MCF 10A (cell line): ENCODE data around the gene DYNC1LI1. TPM values are rescaled to one million over a fixed set of nuclear protein-coding genes. Genes with fewer than 3 reads are reported as not detected.
"Not testable (repeated sequence)": the region's sequence is repeated elsewhere in the genome, so short reads cannot be mapped to it uniquely, and the experiment has no call there.

ENCODE experiments used
- BruUV-seq: library from RNA; stranded (reverse); fragments of 400-500 nt; replicated peaks from 2 replicates; lab custom pipeline; 2021; lab: Mats Ljungman, UMichigan
- CTCF ChIA-PET: fragments of 300-600 bp; sonication (Branson Sonifier 250); formaldehyde crosslinking; extraction: SDS; loops from one replicate; lab custom pipeline; 2021; ENCODE audit warnings: antibody characterized with exemption, inconsistent platforms; lab: Yijun Ruan, JAX
- POLR2A ChIA-PET: fragments of 300-600, 350-650 bp; sonication (Branson Sonifier 250); formaldehyde crosslinking; extraction: SDS; loops from one replicate; lab custom pipeline; 2020; ENCODE audit warnings: antibody characterized with exemption, inconsistent platforms; lab: Yijun Ruan, JAX
- DNase-seq: peaks from one replicate; pipeline ENCODE4 v3.0.0-alpha.2; 2018; ENCODE audit not compliant: unreplicated experiment
- H3K27ac Mint-ChIP-seq: one replicate; pipeline ENCODE4 v1.8.0; 2022; ENCODE audit warnings: mild to moderate bottlenecking, low read depth, mixed read lengths; ENCODE audit not compliant: unreplicated experiment
- H3K27me3 Mint-ChIP-seq: one replicate; pipeline ENCODE4 v1.8.0; 2022; ENCODE audit warnings: mixed read lengths; ENCODE audit not compliant: insufficient read depth, unreplicated experiment
- H3K36me3 Mint-ChIP-seq: one replicate; pipeline ENCODE4 v1.8.0; 2022; ENCODE audit warnings: mild to moderate bottlenecking, moderate library complexity, mixed read lengths; ENCODE audit not compliant: insufficient read depth, unreplicated experiment
- H3K4me1 Mint-ChIP-seq: one replicate; pipeline ENCODE4 v1.8.0; 2022; ENCODE audit warnings: mixed read lengths; ENCODE audit not compliant: insufficient read depth, unreplicated experiment
- H3K4me3 Mint-ChIP-seq: one replicate; pipeline ENCODE4 v1.8.0; 2022; ENCODE audit warnings: mild to moderate bottlenecking, moderate library complexity, mixed read lengths; ENCODE audit not compliant: unreplicated experiment
- H3K9me3 Mint-ChIP-seq: one replicate; pipeline ENCODE4 v1.8.0; 2022; ENCODE audit warnings: mixed read lengths; ENCODE audit not compliant: unreplicated experiment
- intact Hi-C: fragments of 100-400 bp; cut with micrococcal nuclease; formaldehyde crosslinking; loops from 2 replicates; pipeline ENCODE4 v1.14.1; 2022
- total RNA-seq: library from RNA; stranded (reverse); gene quantifications from 2 replicates; pipeline ENCODE4 v1.2.3, GENCODE V29; 2022
- TF ChIP-seq, protein P1 (sequence below): fragments of 200-600 bp; IDR thresholded peaks from one replicate; pipeline ENCODE4 v1.8.0; 2022; ENCODE audit warnings: antibody characterized with exemption, mild to moderate bottlenecking; ENCODE audit not compliant: unreplicated experiment

Gene DYNC1LI1
- total RNA-seq, 1 experiment from 2014 or later = 47.6 TPM

- POLR2A ChIA-PET = interaction anchor here (0.6 to 0.9 kb wide), 2 partner anchors 16 to 47 kb away, joined by 3 read pairs; no protein-coding TSS in a partner anchor
- DNase-seq = no peak
- TF ChIP-seq, protein P1, sequence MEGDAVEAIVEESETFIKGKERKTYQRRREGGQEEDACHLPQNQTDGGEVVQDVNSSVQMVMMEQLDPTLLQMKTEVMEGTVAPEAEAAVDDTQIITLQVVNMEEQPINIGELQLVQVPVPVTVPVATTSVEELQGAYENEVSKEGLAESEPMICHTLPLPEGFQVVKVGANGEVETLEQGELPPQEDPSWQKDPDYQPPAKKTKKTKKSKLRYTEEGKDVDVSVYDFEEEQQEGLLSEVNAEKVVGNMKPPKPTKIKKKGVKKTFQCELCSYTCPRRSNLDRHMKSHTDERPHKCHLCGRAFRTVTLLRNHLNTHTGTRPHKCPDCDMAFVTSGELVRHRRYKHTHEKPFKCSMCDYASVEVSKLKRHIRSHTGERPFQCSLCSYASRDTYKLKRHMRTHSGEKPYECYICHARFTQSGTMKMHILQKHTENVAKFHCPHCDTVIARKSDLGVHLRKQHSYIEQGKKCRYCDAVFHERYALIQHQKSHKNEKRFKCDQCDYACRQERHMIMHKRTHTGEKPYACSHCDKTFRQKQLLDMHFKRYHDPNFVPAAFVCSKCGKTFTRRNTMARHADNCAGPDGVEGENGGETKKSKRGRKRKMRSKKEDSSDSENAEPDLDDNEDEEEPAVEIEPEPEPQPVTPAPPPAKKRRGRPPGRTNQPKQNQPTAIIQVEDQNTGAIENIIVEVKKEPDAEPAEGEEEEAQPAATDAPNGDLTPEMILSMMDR = no peak
- Mint-ChIP-seq H3K27me3 (no peaks in the 10 kb centered on the region), H3K27ac (no peak overlapping the region), H3K36me3 (no peaks in the 10 kb centered on the region), H3K9me3 (no peaks in the 10 kb centered on the region), H3K4me1 (peaks cover 6% of the 10 kb centered on the region), H3K4me3 (no peak overlapping the region)
- CTCF ChIA-PET = interaction anchor here (0.6 kb wide), 1 partner anchor 81 kb away, joined by 3 read pairs; no protein-coding TSS in a partner anchor
- no TSS peak for BruUV-seq
- intact Hi-C loops = no loop called here
Observed at GRCh38 chr3:32591186-32591585, 20.5 kb upstream of the DYNC1LI1 start.

DNA sequence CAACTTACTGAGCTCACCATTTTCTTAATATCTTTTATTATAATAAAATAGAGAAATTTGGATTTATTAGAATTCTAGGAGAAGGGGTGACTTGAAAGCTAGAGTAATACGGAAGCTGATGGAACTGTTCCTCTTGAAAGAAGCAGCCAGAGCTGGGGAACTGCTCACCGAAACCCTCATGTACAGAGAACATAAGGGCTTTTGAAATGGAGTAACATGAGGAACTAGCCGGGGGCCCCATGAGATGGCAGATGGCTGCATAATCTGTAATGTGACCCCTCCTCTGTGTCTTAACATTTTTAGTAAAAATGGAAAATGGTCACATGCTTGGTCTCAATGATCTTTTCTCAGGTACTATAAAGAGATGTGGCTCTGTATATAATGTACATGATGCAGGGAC is 15.7 kb upstream of the DYNC1LI1 start:
- Mint-ChIP-seq H3K36me3 (no peaks in the 10 kb centered on the region), H3K4me3 (no peak overlapping the region), H3K9me3 (no peaks in the 10 kb centered on the region), H3K27me3 (no peaks in the 10 kb centered on the region), H3K27ac (no peak overlapping the region), H3K4me1 (no peaks in the 10 kb centered on the region)
- BruUV-seq = no TSS peak
- ChIA-PET POLR2A (interaction anchor here (1.4 kb wide), 1 partner anchor 9 kb away, joined by 4 read pairs; no protein-coding TSS in a partner anchor), CTCF (interaction anchor here (1.3 kb wide), 1 partner anchor 76 kb away, joined by 4 read pairs; no protein-coding TSS in a partner anchor)
- no peak for DNase-seq
- intact Hi-C loops = no loop called here
- TF ChIP-seq, protein P1 = no peak

- H3K4me3 Mint-ChIP-seq = no peak overlapping the region
- H3K27me3 Mint-ChIP-seq = no peaks in the 10 kb centered on the region
- no TSS peak for BruUV-seq
- no peak for DNase-seq
- TF ChIP-seq, protein P1 = no peak
- no peaks in the 10 kb centered on the region for H3K36me3 Mint-ChIP-seq
- H3K27ac Mint-ChIP-seq = no peak overlapping the region
- ChIA-PET POLR2A (interaction anchor here (1.5 kb wide), 2 partner anchors 11 to 15 kb away, joined by 4 to 6 read pairs; no protein-coding TSS in a partner anchor), CTCF (interaction anchor here (0.7 to 1.1 kb wide), 2 partner anchors 68 to 70 kb away, joined by 3 to 4 read pairs; no protein-coding TSS in a partner anchor)
- intact Hi-C loops = no loop called here
- no peaks in the 10 kb centered on the region for H3K4me1 Mint-ChIP-seq
- no peaks in the 10 kb centered on the region for H3K9me3 Mint-ChIP-seq
Observed at GRCh38 chr3:32584660-32585059, 14.0 kb upstream of the DYNC1LI1 start.

DNA sequence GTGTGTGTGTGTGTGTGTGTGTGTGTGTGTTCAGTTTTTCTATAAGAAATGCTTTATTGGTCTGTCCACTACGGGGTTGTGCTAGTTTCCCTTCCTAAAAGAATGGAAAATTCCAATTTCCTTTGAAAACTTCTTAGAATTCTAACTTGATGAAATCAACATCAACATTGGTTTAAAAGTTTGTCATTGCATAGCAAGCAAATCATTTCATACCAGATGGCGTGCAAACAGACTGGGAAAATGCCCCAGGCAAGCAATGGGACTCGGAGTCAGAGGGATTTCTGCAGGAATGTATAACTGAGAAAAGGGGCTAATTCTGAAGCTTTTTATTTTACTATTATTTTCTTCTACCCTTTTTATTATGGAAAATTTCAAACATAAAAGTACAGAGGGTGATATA is 13.1 kb upstream of the DYNC1LI1 start:
- H3K4me1 Mint-ChIP-seq = no peaks in the 10 kb centered on the region
- no peak for DNase-seq
- no peak overlapping the region for H3K27ac Mint-ChIP-seq
- no peaks in the 10 kb centered on the region for H3K36me3 Mint-ChIP-seq
- intact Hi-C loops = no loop called here
- no TSS peak for BruUV-seq
- CTCF ChIA-PET = interaction anchor here (1.1 kb wide), 1 partner anchor 71 kb away, joined by 4 read pairs; no protein-coding TSS in a partner anchor
- POLR2A ChIA-PET = no interaction called here
- no peaks in the 10 kb centered on the region for H3K9me3 Mint-ChIP-seq
- H3K27me3 Mint-ChIP-seq = no peaks in the 10 kb centered on the region
- TF ChIP-seq, protein P1 = no peak
- no peak overlapping the region for H3K4me3 Mint-ChIP-seq

DNA sequence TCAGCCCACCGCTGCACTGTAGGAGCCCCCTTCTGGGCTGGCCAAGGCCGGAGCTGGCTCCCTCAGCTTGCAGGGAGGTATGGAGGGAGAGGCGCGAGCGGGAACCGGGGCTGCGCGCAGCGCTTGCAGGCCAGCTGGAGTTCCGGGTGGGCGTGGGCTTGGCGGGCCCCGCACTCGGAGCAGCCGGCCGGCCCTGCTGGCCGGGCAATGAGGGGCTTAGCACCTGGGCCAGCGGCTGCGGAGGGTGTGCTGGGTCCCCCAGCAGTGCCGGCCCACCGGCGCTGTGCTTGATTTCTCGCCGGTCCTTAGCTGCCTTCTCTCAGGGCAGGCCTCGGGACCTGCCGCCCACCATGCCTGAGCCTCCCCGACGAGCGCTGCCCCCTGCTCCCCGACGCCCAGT is 8.0 kb upstream of the DYNC1LI1 start:
- H3K9me3 Mint-ChIP-seq, H3K36me3 Mint-ChIP-seq, intact Hi-C loops, H3K27ac Mint-ChIP-seq, H3K27me3 Mint-ChIP-seq, BruUV-seq, H3K4me3 Mint-ChIP-seq, DNase-seq, H3K4me1 Mint-ChIP-seq: not testable (repeated sequence)
- ChIA-PET POLR2A (interaction anchor here (1.2 to 1.3 kb wide), 2 partner anchors 9 kb away, joined by 3 to 4 read pairs; no protein-coding TSS in a partner anchor), CTCF (interaction anchor here (0.6 kb wide), 1 partner anchor 34 kb away, joined by 3 read pairs; no protein-coding TSS in a partner anchor)
